Measurements from ENCODE around the gene CDC14A. TPM values are rescaled to one million over a fixed set of nuclear protein-coding genes. Genes with fewer than 3 reads are reported as not detected.

Gene CDC14A
- total and polyA plus RNA-seq, 11 donors: 1.7 to 8.8 (median 3.5) TPM

DNA sequence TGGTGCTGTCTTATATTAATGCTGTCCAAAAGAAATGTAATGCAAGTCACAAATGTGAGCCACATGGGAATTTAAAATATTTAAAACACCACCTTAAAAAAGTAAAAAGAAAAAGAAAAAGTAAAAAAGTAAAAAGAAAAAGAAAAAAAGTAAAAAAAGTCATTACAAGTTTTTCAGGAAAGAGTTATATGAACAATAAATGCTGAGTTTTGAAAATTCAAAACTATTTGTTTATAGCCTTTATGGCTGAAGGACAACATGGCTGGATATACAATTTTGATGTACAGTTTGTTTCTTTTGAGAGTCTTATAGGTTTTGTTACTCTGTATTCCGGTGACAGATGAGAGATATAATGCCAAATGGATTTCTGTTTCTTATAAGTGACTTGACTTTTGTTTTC, 214.8 kb downstream of the CDC14A start:
- Histone ChIP-seq H3K27me3 (no peaks in the 10 kb centered on the region), H3K36me3 (no peaks in the 10 kb centered on the region), H3K4me3 (no peak overlapping the region), H3K4me1 (no peaks in the 10 kb centered on the region), H3K27ac (no peak overlapping the region), H3K9me3 (peaks cover 0 to 14% (median 0%) of the 10 kb centered on the region in 12 donors)
- intact Hi-C loops (cut with DNase I): no loop called here
- no peak for ATAC-seq
- TF ChIP-seq, protein P1, sequence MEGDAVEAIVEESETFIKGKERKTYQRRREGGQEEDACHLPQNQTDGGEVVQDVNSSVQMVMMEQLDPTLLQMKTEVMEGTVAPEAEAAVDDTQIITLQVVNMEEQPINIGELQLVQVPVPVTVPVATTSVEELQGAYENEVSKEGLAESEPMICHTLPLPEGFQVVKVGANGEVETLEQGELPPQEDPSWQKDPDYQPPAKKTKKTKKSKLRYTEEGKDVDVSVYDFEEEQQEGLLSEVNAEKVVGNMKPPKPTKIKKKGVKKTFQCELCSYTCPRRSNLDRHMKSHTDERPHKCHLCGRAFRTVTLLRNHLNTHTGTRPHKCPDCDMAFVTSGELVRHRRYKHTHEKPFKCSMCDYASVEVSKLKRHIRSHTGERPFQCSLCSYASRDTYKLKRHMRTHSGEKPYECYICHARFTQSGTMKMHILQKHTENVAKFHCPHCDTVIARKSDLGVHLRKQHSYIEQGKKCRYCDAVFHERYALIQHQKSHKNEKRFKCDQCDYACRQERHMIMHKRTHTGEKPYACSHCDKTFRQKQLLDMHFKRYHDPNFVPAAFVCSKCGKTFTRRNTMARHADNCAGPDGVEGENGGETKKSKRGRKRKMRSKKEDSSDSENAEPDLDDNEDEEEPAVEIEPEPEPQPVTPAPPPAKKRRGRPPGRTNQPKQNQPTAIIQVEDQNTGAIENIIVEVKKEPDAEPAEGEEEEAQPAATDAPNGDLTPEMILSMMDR (IDR thresholded peaks at IDR 0.05): no peak
- no peak for TF ChIP-seq POLR2A (IDR thresholded peaks at IDR 0.05)
- no peak for DNase-seq
- 0 to 1% (median 1%) methylated on average over 1 of the region's 1 CpG for WGBS, 4 donors

Other genes with a start within 250 kb of the CDC14A start
- 1 to 10 TPM; 1.5 to 2.2 (median 1.8) TPM for gene SASS6, start 219.6 kb upstream of the CDC14A start, total RNA-seq
- 1 to 10 TPM; 1.1 to 1.6 TPM for gene SASS6, start 219.6 kb upstream of the CDC14A start, polyA plus RNA-seq
- 1 to 10 TPM; 2.0 to 8.1 (median 5.9) TPM for gene TRMT13, start 219.3 kb upstream of the CDC14A start, total RNA-seq
- 1 to 10 TPM; 6.2 to 8.1 TPM for gene TRMT13, start 219.3 kb upstream of the CDC14A start, polyA plus RNA-seq
- gene LRRC39, start 174.2 kb upstream of the CDC14A start, total RNA-seq: 100 to 1,000 TPM in 5 of 9 donors, 10 to 100 TPM in 4; 53.4 to 203 (median 123) TPM
- 100 to 1,000 TPM in 1 of 2 donors, 10 to 100 TPM in 1; 16.1 to 181 TPM for gene LRRC39, start 174.2 kb upstream of the CDC14A start, polyA plus RNA-seq
- 10 to 100 TPM; 15.6 to 45.3 (median 29.8) TPM for gene DBT, start 102.7 kb upstream of the CDC14A start, total RNA-seq
- 10 to 100 TPM in 1 of 2 donors, 1 to 10 TPM in 1; 6.8 to 17.6 TPM for gene DBT, start 102.7 kb upstream of the CDC14A start, polyA plus RNA-seq
- gene RTCA, start 86.3 kb upstream of the CDC14A start, total RNA-seq: 10 to 100 TPM; 31.4 to 54.6 (median 36.3) TPM
- gene RTCA, start 86.3 kb upstream of the CDC14A start, polyA plus RNA-seq: 10 to 100 TPM; 21.3 to 40.0 TPM
- under 1 TPM in 4 of 9 donors, not detected in 5; 0.08 to 0.27 (median 0.11) TPM for gene GPR88, start 185.6 kb downstream of the CDC14A start, total RNA-seq
- under 1 TPM; 0.01 to 0.15 TPM for gene GPR88, start 185.6 kb downstream of the CDC14A start, polyA plus RNA-seq

Data from heart left ventricle (tissue), 16 donors.